ENCODE measurements around the gene ADAMTS3.
A peak's percentile ranks its signal among the peaks of the same experiment; 100 is the strongest.
"Not testable (repeated sequence)": the region's sequence is repeated elsewhere in the genome, so short reads cannot be mapped to it uniquely, and the experiment has no call there.

The ADAMTS3 gene

GRCh38 chr4:72467633-72468032 lies 101.4 kb downstream of the ADAMTS3 start:
- peak; percentile 6 for DNase-seq

- no peak for DNase-seq
These were observed 105.3 kb downstream of the ADAMTS3 start for GRCh38 chr4:72463724-72464123.

- DNase-seq: no peak
These were observed 111.9 kb downstream of the ADAMTS3 start for GRCh38 chr4:72457158-72457557.

- no peak for DNase-seq
These were observed 117.7 kb downstream of the ADAMTS3 start for GRCh38 chr4:72451349-72451748.

- DNase-seq: peak; percentile 33
These were observed 119.3 kb downstream of the ADAMTS3 start for GRCh38 chr4:72449705-72450104.

GRCh38 chr4:72448231-72448630 lies 120.8 kb downstream of the ADAMTS3 start:
- DNase-seq: no peak

GRCh38 chr4:72446353-72447055 lies 122.5 kb downstream of the ADAMTS3 start:
- DNase-seq: peak; percentile 5

GRCh38 chr4:72444092-72444491 lies 124.9 kb downstream of the ADAMTS3 start:
- DNase-seq: no peak

GRCh38 chr4:72442715-72443114 lies 126.3 kb downstream of the ADAMTS3 start:
- peak; percentile 26 for DNase-seq

GRCh38 chr4:72442147-72442546 lies 126.9 kb downstream of the ADAMTS3 start:
- no peak for DNase-seq

GRCh38 chr4:72440386-72440785 lies 128.6 kb downstream of the ADAMTS3 start:
- no peak for DNase-seq

GRCh38 chr4:72432975-72433374 lies 136.0 kb downstream of the ADAMTS3 start:
- DNase-seq: no peak

- no peak for DNase-seq
These were observed 136.7 kb downstream of the ADAMTS3 start for GRCh38 chr4:72432282-72432681.

GRCh38 chr4:72430988-72431387 lies 138.0 kb downstream of the ADAMTS3 start:
- no peak for DNase-seq

- peak; percentile 56 for DNase-seq
These were observed 139.0 kb downstream of the ADAMTS3 start for GRCh38 chr4:72430050-72430449.

- DNase-seq: no peak
These were observed 139.6 kb downstream of the ADAMTS3 start for GRCh38 chr4:72429397-72429889.

GRCh38 chr4:72427057-72427456 lies 142.0 kb downstream of the ADAMTS3 start:
- DNase-seq: no peak

GRCh38 chr4:72425908-72426307 lies 143.1 kb downstream of the ADAMTS3 start:
- DNase-seq: not testable (repeated sequence)

GRCh38 chr4:72424006-72424405 lies 145.0 kb downstream of the ADAMTS3 start:
- DNase-seq: no peak

GRCh38 chr4:72422416-72422815 lies 146.6 kb downstream of the ADAMTS3 start:
- DNase-seq: no peak

- peak; percentile 82 for DNase-seq
These were observed 150.6 kb downstream of the ADAMTS3 start for GRCh38 chr4:72418458-72418857.

- no peak for DNase-seq
These were observed 158.9 kb downstream of the ADAMTS3 start for GRCh38 chr4:72410158-72410557.

- DNase-seq: no peak
These were observed 160.5 kb downstream of the ADAMTS3 start for GRCh38 chr4:72408568-72408967.

- no peak for DNase-seq
These were observed 163.6 kb downstream of the ADAMTS3 start for GRCh38 chr4:72405417-72405816.

- peak; percentile 34 for DNase-seq
These were observed 171.7 kb downstream of the ADAMTS3 start for GRCh38 chr4:72397314-72397713.
